NB4 (cell line): ENCODE results near the gene XXYLT1.

ENCODE experiments used
- DNase-seq: peaks from one replicate; pipeline ENCODE4 v3.0.0; 2010; ENCODE audit warnings: low read depth
- H3K4me3 ChIP-seq: one replicate; pipeline ENCODE4 v1.5.1; 2011; ENCODE audit warnings: mild to moderate bottlenecking, low read depth, low read length, moderate library complexity
- CTCF ChIP-seq: IDR thresholded peaks from one replicate; pipeline ENCODE4 v1.5.1; 2012; ENCODE audit warnings: low read depth, low read length
- MYC ChIP-seq: IDR thresholded peaks from 2 replicates; pipeline ENCODE4 v1.6.1; 2011; ENCODE audit warnings: low read depth, low read length
- POLR2A ChIP-seq: IDR thresholded peaks from 2 replicates; pipeline ENCODE4 v1.6.1; 2011; ENCODE audit warnings: mild to moderate bottlenecking; ENCODE audit not compliant: insufficient read length; ENCODE audit errors: extremely low read depth
- TF ChIP-seq, protein P1 (sequence below): IDR thresholded peaks from 2 replicates; pipeline ENCODE4 v1.6.1; 2011; ENCODE audit warnings: low read depth, low read length

Gene XXYLT1

DNA sequence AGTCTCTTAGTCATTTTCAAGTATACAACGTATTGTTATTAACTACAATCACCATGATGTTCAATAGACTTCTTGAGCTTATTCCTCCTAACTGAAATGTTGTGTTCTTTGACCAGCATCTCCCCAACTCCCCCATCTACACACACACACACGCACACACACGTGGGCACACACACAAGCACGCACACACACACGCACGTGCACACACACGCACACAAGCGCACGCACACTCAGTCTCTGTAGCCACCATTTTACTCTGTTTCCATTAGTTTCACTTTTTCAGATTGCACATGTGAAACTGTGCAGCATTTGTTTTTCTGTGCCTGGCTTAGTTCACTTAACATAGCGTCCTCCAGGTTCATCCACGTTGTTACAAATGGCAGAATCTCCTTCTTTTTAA lies 247.0 kb downstream of the XXYLT1 start:
- no peak for DNase-seq
- TF ChIP-seq POLR2A (no peak), CTCF (no peak), MYC (no peak)
- TF ChIP-seq, protein P1, sequence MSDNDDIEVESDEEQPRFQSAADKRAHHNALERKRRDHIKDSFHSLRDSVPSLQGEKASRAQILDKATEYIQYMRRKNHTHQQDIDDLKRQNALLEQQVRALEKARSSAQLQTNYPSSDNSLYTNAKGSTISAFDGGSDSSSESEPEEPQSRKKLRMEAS = no peak
- no peak overlapping the region for H3K4me3 ChIP-seq

- no peak for DNase-seq
- TF ChIP-seq CTCF = no peak
- no peak for TF ChIP-seq POLR2A
- TF ChIP-seq, protein P1 = no peak
- no peak for TF ChIP-seq MYC
- no peak overlapping the region for H3K4me3 ChIP-seq
These were observed 247.4 kb downstream of the XXYLT1 start for GRCh38 chr3:195023576-195023975.

DNA sequence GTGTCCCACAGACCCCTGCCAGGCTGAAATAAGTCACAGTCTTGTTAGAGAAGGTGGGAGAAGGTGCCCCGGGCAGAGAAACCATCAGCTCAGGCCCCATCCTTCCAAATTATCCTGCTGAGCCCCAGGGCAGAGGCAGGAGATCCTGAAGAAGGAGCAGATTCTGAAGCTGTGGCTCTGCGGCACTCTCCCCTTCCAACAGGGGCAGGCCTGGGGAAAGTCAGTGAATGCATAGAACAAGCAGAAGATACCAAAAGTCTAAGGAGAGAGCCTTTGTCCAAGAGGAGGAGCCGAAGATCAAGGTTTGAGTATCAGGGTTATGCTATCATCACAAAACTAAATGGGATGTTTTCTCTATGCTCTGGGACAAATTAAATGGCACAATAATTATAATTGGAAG lies 249.3 kb downstream of the XXYLT1 start:
- H3K4me3 ChIP-seq = no peak overlapping the region
- no peak for TF ChIP-seq POLR2A
- TF ChIP-seq MYC = no peak
- TF ChIP-seq, protein P1 = no peak
- TF ChIP-seq CTCF = no peak
- no peak for DNase-seq

GRCh38 chr3:195020921-195021320 lies 250.0 kb downstream of the XXYLT1 start:
- DNase-seq = no peak
- TF ChIP-seq POLR2A (no peak), MYC (no peak), CTCF (no peak)
- TF ChIP-seq, protein P1 = no peak
- H3K4me3 ChIP-seq = no peak overlapping the region

GRCh38 chr3:195020185-195020584 lies 250.8 kb downstream of the XXYLT1 start:
- no peak overlapping the region for H3K4me3 ChIP-seq
- no peak for TF ChIP-seq MYC
- TF ChIP-seq CTCF = no peak
- TF ChIP-seq, protein P1 = no peak
- no peak for TF ChIP-seq POLR2A
- no peak for DNase-seq

DNA sequence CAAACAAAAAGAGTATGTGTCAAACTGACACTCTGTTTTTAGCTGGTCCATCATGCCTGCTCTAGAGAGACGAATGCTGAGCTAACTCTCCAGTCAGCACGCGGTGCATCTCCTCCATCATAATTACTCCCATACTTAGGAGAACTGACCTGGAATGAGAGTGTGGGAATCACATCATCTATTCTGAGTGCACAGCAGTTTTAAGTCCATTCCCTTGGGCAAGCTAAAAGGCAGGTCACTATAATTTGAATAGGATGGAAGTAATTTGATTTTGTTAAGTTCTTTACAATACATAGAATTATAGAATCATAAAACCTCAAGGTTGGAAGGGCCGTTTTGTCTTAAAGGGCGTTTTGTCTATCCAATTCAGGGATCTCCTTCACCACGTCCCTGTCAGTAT lies 251.6 kb downstream of the XXYLT1 start:
- DNase-seq = no peak
- TF ChIP-seq, protein P1 = no peak
- no peak for TF ChIP-seq MYC
- no peak for TF ChIP-seq CTCF
- no peak for TF ChIP-seq POLR2A
- no peak overlapping the region for H3K4me3 ChIP-seq
